RWPE2 (cell line): ENCODE measurements around the gene OSTM1.

Source experiments
- ATAC-seq: fragments of 200-7000 bp; cut with Tn5 transposase; 3 replicates; pipeline ENCODE4 v1.9.1; 2021; ENCODE audit warnings: low read depth
- DNase-seq: peaks from one replicate; pipeline ENCODE4 v3.0.0-alpha.2; 2020; ENCODE audit warnings: low spot score
- H3K27ac ChIP-seq: fragments of 450-650 bp; 2 replicates; pipeline ENCODE4 v1.5.1; 2017; ENCODE audit warnings: mild to moderate bottlenecking; ENCODE audit not compliant: poor library complexity, severe bottlenecking
- H3K27me3 ChIP-seq: fragments of 250-450 bp; sonication (Bioruptor Pico); 2 replicates; pipeline ENCODE4 v1.5.1; 2021; ENCODE audit warnings: mild to moderate bottlenecking, moderate library complexity; ENCODE audit not compliant: insufficient read depth, poor library complexity, severe bottlenecking
- H3K36me3 ChIP-seq: fragments of 250-450 bp; sonication (Bioruptor Pico); 2 replicates; pipeline ENCODE4 v1.5.1; 2020; ENCODE audit warnings: low read depth, mild to moderate bottlenecking, moderate library complexity
- H3K4me1 ChIP-seq: fragments of 250-450 bp; sonication (Bioruptor Pico); 2 replicates; pipeline ENCODE4 v1.5.1; 2021; ENCODE audit warnings: mild to moderate bottlenecking, moderate library complexity; ENCODE audit not compliant: insufficient read depth, poor library complexity, severe bottlenecking
- H3K4me3 ChIP-seq: fragments of 250-450 bp; sonication (Bioruptor Pico); 2 replicates; pipeline ENCODE4 v1.5.1; 2021; ENCODE audit warnings: mild to moderate bottlenecking, moderate library complexity; ENCODE audit not compliant: severe bottlenecking
- H3K9me3 ChIP-seq: fragments of 250-450 bp; sonication (Bioruptor Pico); 2 replicates; pipeline ENCODE4 v1.5.1; 2021; ENCODE audit warnings: mild to moderate bottlenecking, moderate library complexity; ENCODE audit not compliant: severe bottlenecking
- TF ChIP-seq, protein P1 (sequence below): fragments of 450-650 bp; IDR thresholded peaks from one replicate; pipeline ENCODE4 v1.5.1; 2017; ENCODE audit warnings: mild to moderate bottlenecking, moderate library complexity; ENCODE audit not compliant: poor library complexity, severe bottlenecking

The OSTM1 gene, protein sequence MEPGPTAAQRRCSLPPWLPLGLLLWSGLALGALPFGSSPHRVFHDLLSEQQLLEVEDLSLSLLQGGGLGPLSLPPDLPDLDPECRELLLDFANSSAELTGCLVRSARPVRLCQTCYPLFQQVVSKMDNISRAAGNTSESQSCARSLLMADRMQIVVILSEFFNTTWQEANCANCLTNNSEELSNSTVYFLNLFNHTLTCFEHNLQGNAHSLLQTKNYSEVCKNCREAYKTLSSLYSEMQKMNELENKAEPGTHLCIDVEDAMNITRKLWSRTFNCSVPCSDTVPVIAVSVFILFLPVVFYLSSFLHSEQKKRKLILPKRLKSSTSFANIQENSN

DNA sequence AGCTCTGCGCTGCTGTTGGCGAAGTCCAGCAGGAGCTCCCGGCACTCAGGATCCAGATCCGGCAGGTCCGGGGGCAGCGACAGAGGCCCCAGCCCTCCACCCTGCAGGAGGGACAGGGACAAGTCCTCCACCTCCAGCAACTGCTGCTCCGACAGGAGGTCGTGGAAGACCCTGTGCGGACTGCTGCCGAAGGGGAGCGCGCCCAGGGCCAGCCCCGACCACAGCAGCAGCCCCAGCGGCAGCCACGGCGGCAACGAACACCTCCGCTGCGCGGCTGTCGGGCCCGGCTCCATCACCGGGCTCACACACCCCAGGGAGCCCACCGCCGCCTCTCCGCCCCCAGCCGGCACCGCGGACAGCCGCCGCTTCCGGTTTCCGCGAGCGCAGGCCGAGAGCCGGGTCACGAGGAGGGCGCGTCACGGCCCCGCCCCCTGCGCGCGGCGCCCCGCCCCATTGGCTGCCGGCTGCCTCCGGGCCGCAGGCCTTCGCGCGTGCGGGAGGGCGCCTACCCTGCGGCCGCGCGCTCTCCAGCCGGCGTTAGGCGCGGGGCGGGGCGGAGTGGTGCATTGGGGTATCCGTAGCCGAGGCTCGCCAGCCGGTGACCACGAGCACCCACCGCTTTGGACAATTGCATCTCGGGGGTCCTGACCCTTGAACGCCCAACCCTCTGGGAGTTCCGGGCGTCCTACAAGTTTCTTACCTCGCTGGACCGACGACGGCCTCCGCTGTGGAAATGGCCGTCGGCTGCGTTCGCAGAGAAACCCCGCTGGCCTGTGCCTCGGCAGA, at the start of gene OSTM1:
OSTM1 (minus strand) TSS at position 383 of the 786 bp plus-strand sequence; CDS start at position 293, 90 bp downstream.
- ATAC-seq, result peak; percentile 92
- Histone ChIP-seq H3K27ac (peak within 1 kb of the TSS; percentile 5), H3K9me3 (no peaks in the 10 kb centered on the region), H3K4me1 (peaks cover 16% of the 10 kb centered on the region), H3K27me3 (no peaks in the 10 kb centered on the region), H3K36me3 (no peaks in the 10 kb centered on the region), H3K4me3 (peak within 1 kb of the TSS; percentile 99)
- DNase-seq, result peak; percentile 80
- TF ChIP-seq, protein P1, sequence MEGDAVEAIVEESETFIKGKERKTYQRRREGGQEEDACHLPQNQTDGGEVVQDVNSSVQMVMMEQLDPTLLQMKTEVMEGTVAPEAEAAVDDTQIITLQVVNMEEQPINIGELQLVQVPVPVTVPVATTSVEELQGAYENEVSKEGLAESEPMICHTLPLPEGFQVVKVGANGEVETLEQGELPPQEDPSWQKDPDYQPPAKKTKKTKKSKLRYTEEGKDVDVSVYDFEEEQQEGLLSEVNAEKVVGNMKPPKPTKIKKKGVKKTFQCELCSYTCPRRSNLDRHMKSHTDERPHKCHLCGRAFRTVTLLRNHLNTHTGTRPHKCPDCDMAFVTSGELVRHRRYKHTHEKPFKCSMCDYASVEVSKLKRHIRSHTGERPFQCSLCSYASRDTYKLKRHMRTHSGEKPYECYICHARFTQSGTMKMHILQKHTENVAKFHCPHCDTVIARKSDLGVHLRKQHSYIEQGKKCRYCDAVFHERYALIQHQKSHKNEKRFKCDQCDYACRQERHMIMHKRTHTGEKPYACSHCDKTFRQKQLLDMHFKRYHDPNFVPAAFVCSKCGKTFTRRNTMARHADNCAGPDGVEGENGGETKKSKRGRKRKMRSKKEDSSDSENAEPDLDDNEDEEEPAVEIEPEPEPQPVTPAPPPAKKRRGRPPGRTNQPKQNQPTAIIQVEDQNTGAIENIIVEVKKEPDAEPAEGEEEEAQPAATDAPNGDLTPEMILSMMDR, result no peak

DNA sequence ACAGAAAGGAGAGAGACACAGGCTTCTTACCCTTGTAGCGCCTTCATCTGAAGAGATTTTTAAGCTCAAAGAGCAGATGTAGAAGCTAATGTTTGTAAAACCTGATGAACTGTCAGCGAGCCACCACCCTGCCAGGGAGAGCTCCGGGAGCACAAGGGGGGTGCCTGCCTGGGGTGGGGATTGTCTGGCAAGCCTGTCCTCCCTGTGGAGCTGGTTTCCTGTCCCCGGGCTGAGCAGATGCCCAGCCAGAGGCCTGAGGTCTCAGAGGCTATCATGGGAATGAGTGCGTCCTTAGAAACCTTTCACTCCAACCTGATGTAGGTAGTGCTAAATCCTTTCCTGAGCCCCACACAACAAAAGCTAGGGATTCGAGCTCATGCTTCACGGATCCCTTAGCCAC, 49.4 kb upstream of the OSTM1 start:
- no peaks in the 10 kb centered on the region for H3K36me3 ChIP-seq
- no peak for ATAC-seq
- H3K27ac ChIP-seq, result no peak overlapping the region
- H3K4me1 ChIP-seq, result peaks cover under 1% of the 10 kb centered on the region
- peaks cover 12% of the 10 kb centered on the region for H3K27me3 ChIP-seq
- DNase-seq, result no peak
- H3K9me3 ChIP-seq, result no peaks in the 10 kb centered on the region
- TF ChIP-seq, protein P1, result no peak
- H3K4me3 ChIP-seq, result no peak overlapping the region

GRCh38 chr6:108123481-108123929, 49.0 kb upstream of the OSTM1 start:
- TF ChIP-seq, protein P1, result no peak
- Histone ChIP-seq H3K27me3 (peaks cover 16% of the 10 kb centered on the region), H3K4me3 (no peak overlapping the region), H3K9me3 (no peaks in the 10 kb centered on the region), H3K27ac (no peak overlapping the region), H3K4me1 (peaks cover 4% of the 10 kb centered on the region), H3K36me3 (no peaks in the 10 kb centered on the region)
- DNase-seq (no peak), ATAC-seq (no peak)

- H3K27ac ChIP-seq, result no peak overlapping the region
- DNase-seq (no peak), ATAC-seq (no peak)
- no peaks in the 10 kb centered on the region for H3K36me3 ChIP-seq
- peaks cover 32% of the 10 kb centered on the region for H3K27me3 ChIP-seq
- peaks cover 4% of the 10 kb centered on the region for H3K4me1 ChIP-seq
- no peaks in the 10 kb centered on the region for H3K9me3 ChIP-seq
- no peak overlapping the region for H3K4me3 ChIP-seq
- TF ChIP-seq, protein P1, result no peak
Measured at GRCh38 chr6:108121612-108122011, 47.1 kb upstream of the OSTM1 start.

- Histone ChIP-seq H3K4me1 (peaks cover 4% of the 10 kb centered on the region), H3K9me3 (no peaks in the 10 kb centered on the region), H3K36me3 (no peaks in the 10 kb centered on the region), H3K4me3 (no peak overlapping the region), H3K27me3 (peaks cover 45% of the 10 kb centered on the region), H3K27ac (no peak overlapping the region)
- DNase-seq (no peak), ATAC-seq (no peak)
- TF ChIP-seq, protein P1, result no peak
Measured at GRCh38 chr6:108120311-108120710, 45.8 kb upstream of the OSTM1 start.
